Smooth muscle cell (in vitro differentiated cells): ENCODE data around the gene SH2D4B. TPM values are rescaled to one million over a fixed set of nuclear protein-coding genes. Genes with fewer than 3 reads are reported as not detected.

Experiments used
- DNase-seq: peaks from one replicate; lab custom pipeline; 2025; ENCODE audit not compliant: unreplicated experiment; lab: John Stamatoyannopoulos, UW
- H2AFZ ChIP-seq: fragments of 200-600 bp; sonication (generic); 2 replicates; pipeline ENCODE4 v1.6.0; 2016; ENCODE audit warnings: antibody characterized with exemption, low read depth, mild to moderate bottlenecking
- H3F3A ChIP-seq: fragments of 200-600 bp; sonication (generic); 2 replicates; pipeline ENCODE4 v1.6.0; 2017; ENCODE audit warnings: antibody characterized with exemption, low read depth
- H3K27ac ChIP-seq: fragments of 200-600 bp; sonication (generic); 2 replicates; pipeline ENCODE4 v1.5.1; 2016; ENCODE audit warnings: low read depth, mild to moderate bottlenecking
- H3K27me3 ChIP-seq: fragments of 200-600 bp; sonication (generic); 2 replicates; pipeline ENCODE4 v1.6.1; 2016; ENCODE audit warnings: low read depth, mild to moderate bottlenecking
- H3K36me3 ChIP-seq: fragments of 200-600 bp; sonication (generic); 2 replicates; pipeline ENCODE4 v1.5.1; 2016; ENCODE audit warnings: low read depth
- H3K4me1 ChIP-seq: fragments of 200-600 bp; sonication (generic); 2 replicates; pipeline ENCODE4 v1.5.1; 2016; ENCODE audit warnings: low read depth
- H3K4me2 ChIP-seq: fragments of 200-600 bp; sonication (generic); 2 replicates; pipeline ENCODE4 v1.6.0; 2016; ENCODE audit warnings: mild to moderate bottlenecking
- H3K4me3 ChIP-seq: fragments of 200-600 bp; sonication (generic); 2 replicates; pipeline ENCODE4 v1.5.1; 2016; ENCODE audit warnings: mild to moderate bottlenecking
- H3K79me2 ChIP-seq: fragments of 200-600 bp; sonication (generic); 2 replicates; pipeline ENCODE4 v1.6.0; 2016; ENCODE audit warnings: low read depth, mild to moderate bottlenecking
- H3K9ac ChIP-seq: fragments of 200-600 bp; sonication (generic); 2 replicates; pipeline ENCODE4 v1.6.0; 2016; ENCODE audit warnings: low read depth
- H3K9me3 ChIP-seq: fragments of 200-600 bp; sonication (generic); replicated peaks from 2 replicates; pipeline ENCODE4 v1.5.1; 2016; ENCODE audit warnings: low read depth
- H4K20me1 ChIP-seq: fragments of 200-600 bp; sonication (generic); 2 replicates; pipeline ENCODE4 v1.6.0; 2016; ENCODE audit warnings: low read depth
- CTCF ChIP-seq: fragments of 200-600 bp; sonication (generic); IDR thresholded peaks from 2 replicates; pipeline ENCODE4 v1.5.1; 2017; ENCODE audit warnings: borderline replicate concordance, mild to moderate bottlenecking, antibody characterized with exemption; ENCODE audit not compliant: insufficient read depth, poor library complexity, severe bottlenecking
- WGBS: methylation state at CpG from one replicate; pipeline ENCODE4 v1.1.7; 2016; ENCODE audit warnings: low lambda C conversion rate; 5-methylcytosine and 5-hydroxymethylcytosine counted together
- polyA plus RNA-seq: library from polyadenylated mRNA; unstranded; fragments of >200 nt; fragmentation: Nextera tagmentation; extraction: Ambion mirVana; gene quantifications from 2 replicates; pipeline ENCODE4 v1.2.1, GENCODE V29; 2016
- total RNA-seq: library from RNA; depleted of rRNA; stranded (reverse); fragments of >200 nt; gene quantifications from 2 replicates; pipeline ENCODE4 v1.2.3, GENCODE V29; 2014

Gene SH2D4B
- total and polyA plus RNA-seq, 2 experiments from 2014 or later = 0.13 TPM; not detected in 1

DNA sequence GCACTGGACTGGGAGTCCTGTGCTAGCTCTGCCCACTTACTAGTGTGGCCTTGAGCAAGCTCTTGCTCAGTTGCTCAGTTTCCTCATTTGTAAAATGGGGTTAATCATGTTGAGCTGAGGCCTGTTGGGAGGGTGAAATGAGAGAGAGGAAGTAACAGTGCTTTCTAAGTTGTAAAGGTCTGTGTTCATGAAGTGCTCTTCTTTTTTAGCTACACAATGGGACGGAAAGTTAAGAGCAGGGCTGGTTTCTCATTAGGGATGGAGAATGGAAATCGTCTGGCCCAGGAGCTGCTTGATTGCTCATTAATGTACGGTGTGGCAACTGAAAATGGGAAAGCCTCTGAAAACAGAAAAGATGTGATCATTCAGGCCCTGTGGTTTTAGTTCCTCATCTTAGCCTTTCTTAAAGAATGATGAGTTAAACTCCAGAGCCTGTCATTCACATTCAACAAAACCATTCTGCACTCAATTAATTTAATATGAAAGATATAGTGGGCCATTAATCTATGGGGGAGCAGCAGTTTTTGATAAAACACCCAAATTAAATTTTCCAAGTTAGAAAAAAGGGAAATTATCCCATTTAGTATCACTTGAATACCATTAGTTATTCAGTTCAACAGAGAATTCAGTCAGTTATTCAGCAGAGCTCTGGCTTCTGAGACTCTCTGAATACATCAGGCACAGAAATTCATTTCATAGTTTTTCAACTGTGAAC, 60.5 kb downstream of the SH2D4B start:
- Histone ChIP-seq H3K27me3 (no peaks in the 10 kb centered on the region), H3K9me3 (no peaks in the 10 kb centered on the region), H3K4me3 (no peak overlapping the region), H4K20me1 (no peaks in the 10 kb centered on the region), H2AFZ (no peak overlapping the region), H3K4me1 (no peaks in the 10 kb centered on the region), H3K79me2 (no peaks in the 10 kb centered on the region), H3K36me3 (no peaks in the 10 kb centered on the region), H3K9ac (no peak overlapping the region), H3F3A (no peaks in the 10 kb centered on the region), H3K27ac (no peak overlapping the region), H3K4me2 (no peak overlapping the region)
- TF ChIP-seq CTCF = no peak
- WGBS = 79% methylated on average over 3 of the region's 3 CpGs
- DNase-seq = no peak

DNA sequence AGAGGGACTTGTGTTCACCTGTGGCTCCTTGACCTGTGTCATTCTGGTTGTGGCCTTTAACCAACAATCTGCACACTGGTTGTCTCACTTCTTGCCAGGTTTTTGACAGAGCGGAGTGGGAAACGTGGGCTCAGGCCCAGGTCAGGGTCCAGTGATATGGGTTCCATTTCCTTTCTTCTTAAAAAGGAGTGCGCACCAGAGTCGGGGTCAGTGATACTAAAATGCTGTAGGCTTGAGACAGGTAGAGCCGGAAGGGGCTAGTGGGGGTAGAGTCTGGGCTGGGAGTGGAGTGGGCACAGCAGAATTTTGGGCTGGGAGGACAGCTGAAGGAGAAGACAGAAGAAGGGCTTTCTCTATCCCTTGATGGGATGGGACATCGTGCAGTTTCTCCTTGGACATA, 61.2 kb downstream of the SH2D4B start:
- no peak overlapping the region for H3K27ac ChIP-seq
- no peak overlapping the region for H3K9ac ChIP-seq
- no peaks in the 10 kb centered on the region for H3K36me3 ChIP-seq
- TF ChIP-seq CTCF = no peak
- no peak overlapping the region for H2AFZ ChIP-seq
- H3K4me1 ChIP-seq = no peaks in the 10 kb centered on the region
- no peaks in the 10 kb centered on the region for H3K27me3 ChIP-seq
- H4K20me1 ChIP-seq = no peaks in the 10 kb centered on the region
- WGBS = 91% methylated on average over 6 of the region's 6 CpGs
- H3K79me2 ChIP-seq = no peaks in the 10 kb centered on the region
- no peak for DNase-seq
- no peak overlapping the region for H3K4me3 ChIP-seq
- H3F3A ChIP-seq = no peaks in the 10 kb centered on the region
- H3K9me3 ChIP-seq = no peaks in the 10 kb centered on the region
- no peak overlapping the region for H3K4me2 ChIP-seq

DNA sequence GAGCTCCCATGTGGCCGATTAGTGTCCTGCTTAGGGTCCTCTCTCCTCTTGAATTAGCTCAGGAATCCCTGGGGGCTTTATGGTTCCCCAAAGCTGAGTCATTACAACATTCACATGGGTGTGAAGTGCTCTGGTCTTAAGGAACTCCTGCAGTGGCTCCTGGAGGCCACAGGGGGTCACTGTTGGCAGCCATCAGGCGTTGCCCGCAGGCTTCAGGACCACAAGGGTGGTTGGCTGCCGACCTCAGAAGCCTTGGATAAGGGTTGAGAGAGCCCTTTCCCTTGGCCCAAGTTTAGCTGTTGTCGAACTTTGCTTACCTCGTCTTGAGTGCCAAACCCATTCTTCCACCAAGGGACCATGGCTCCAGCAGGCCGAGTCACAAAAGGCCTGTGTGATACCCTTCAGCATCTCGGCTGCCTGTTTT, 61.7 kb downstream of the SH2D4B start:
- no peak for DNase-seq
- no peaks in the 10 kb centered on the region for H3F3A ChIP-seq
- no peaks in the 10 kb centered on the region for H4K20me1 ChIP-seq
- no peak overlapping the region for H3K4me2 ChIP-seq
- no peak overlapping the region for H3K4me3 ChIP-seq
- TF ChIP-seq CTCF = peak; percentile 65
- no peaks in the 10 kb centered on the region for H3K4me1 ChIP-seq
- H3K9me3 ChIP-seq = no peaks in the 10 kb centered on the region
- no peak overlapping the region for H3K9ac ChIP-seq
- no peaks in the 10 kb centered on the region for H3K27me3 ChIP-seq
- no peaks in the 10 kb centered on the region for H3K36me3 ChIP-seq
- H2AFZ ChIP-seq = no peak overlapping the region
- no peak overlapping the region for H3K27ac ChIP-seq
- 37% methylated on average over 8 of the region's 8 CpGs for WGBS
- H3K79me2 ChIP-seq = no peaks in the 10 kb centered on the region

GRCh38 chr10:80600256-80600655, 62.6 kb downstream of the SH2D4B start:
- H3K4me3 ChIP-seq = no peak overlapping the region
- H3K9ac ChIP-seq = no peak overlapping the region
- DNase-seq = no peak
- no peaks in the 10 kb centered on the region for H3K27me3 ChIP-seq
- H3K36me3 ChIP-seq = no peaks in the 10 kb centered on the region
- H3K27ac ChIP-seq = no peak overlapping the region
- 95% methylated on average over 3 of the region's 3 CpGs for WGBS
- H2AFZ ChIP-seq = no peak overlapping the region
- H4K20me1 ChIP-seq = no peaks in the 10 kb centered on the region
- no peaks in the 10 kb centered on the region for H3K9me3 ChIP-seq
- no peaks in the 10 kb centered on the region for H3K79me2 ChIP-seq
- H3F3A ChIP-seq = no peaks in the 10 kb centered on the region
- no peaks in the 10 kb centered on the region for H3K4me1 ChIP-seq
- H3K4me2 ChIP-seq = no peak overlapping the region
- TF ChIP-seq CTCF = no peak
